ENCODE results near the gene SLC27A6.

SLC27A6 gene

DNA sequence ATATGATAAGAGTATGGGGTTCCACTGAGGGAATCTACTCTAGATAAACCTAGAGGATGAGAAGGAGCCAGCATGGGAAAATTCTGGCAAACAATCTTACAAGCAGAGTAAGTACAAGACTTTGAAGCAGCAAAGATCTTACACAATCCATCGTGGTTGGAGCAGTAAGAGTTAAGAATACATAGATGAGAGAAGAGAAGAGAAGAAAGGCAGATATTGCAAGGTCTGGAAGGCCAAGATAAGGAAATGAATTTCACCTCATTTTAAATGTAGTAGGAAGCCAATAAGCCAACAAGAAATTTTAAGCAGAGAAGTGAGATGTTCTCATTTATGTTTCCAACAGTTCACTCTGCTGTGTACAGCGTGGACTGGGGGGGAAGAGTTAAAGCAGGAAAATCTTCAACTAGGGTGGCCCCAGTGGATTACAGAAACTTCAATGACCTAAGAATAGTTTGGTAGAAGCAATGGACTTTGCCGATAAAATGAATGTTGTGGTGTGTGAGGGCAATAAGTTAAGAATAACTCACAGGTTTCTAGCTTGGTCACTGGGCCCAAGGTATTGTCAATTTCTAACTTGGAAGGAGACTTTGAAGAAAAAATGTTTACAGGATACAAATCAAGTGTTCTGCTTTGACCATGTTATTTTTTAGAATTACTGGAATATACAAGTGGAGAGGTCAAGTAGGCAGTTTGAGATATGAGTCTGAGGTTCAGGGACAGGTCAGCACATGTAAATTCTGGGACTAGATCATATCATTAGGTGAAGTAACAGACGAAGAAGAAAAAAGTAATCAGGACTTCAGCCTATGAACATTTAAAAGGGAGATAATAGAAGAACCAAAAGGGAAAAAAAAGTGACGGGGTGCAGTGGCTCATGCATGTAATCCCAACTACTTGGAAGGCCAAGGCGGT is 117.2 kb downstream of the SLC27A6 start:
- peaks cover 5% of the 10 kb centered on the region for H3K4me1 ChIP-seq (ENCODE audit: control insufficient read depth, insufficient read depth, low read length, unreplicated experiment)
- H3K4me3 ChIP-seq (ENCODE audit: low read depth, low read length), result no peak overlapping the region
- no peaks in the 10 kb centered on the region for H3K36me3 ChIP-seq (ENCODE audit: insufficient read depth, low read length)
- no peak overlapping the region for H2AFZ ChIP-seq (ENCODE audit: low read length, unreplicated experiment)
- H3K27ac ChIP-seq (ENCODE audit: low read depth, low read length), result no peak overlapping the region
- H3K79me2 ChIP-seq (ENCODE audit: control insufficient read depth, insufficient read depth, low read length, unreplicated experiment), result no peaks in the 10 kb centered on the region
- peaks cover 11% of the 10 kb centered on the region for H3K27me3 ChIP-seq (ENCODE audit: insufficient read depth, low read length)

Data from ACC112 (cell line).